ENCODE data around the gene TMEM120B. TPM values are rescaled to one million over a fixed set of nuclear protein-coding genes. Genes with fewer than 3 reads are reported as not detected.

TMEM120B gene
- total and polyA plus RNA-seq, 2 experiments from 2014 or later, result 5.5 to 9.5 TPM

DNA sequence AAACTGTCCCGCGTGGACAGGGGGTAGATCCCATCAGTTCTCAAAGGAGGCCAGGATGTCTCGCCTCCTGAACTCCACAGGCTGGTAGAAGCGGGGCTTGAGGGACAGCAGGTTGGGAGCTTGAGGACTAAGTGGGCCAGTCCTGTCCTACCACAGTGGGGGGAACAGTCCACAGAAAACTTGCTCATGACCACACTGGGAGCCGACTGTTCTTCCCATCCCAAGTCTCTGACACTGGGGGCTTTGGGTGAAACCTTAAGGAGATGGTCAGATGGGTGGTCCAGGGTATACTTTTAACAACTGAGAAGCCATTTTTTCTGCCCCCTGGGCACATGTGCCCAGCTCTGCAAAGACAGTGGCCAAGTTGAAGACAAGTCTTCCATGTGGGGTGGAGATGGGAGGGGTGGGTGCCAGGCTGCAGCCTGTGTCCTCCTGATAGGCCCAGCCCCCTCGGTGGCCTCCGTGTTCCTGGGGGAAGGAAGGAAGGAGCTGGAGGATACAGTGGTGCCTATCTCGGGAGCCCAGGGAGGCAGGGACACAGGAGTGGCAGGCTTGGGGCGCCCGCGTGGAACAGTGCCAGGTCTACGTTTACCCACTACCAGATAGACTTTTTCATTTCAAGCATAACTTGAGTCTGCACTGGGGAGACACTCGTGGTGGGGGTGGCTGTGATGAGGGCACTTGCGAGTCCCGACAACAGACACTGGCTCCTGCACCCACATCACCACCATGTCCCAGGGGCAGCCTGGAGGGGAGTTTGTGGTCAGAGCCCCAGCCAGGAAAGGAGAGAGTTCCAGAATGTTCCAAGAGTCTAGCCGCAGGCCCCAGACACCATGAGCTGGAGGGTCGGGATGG, 66.2 kb downstream of the TMEM120B start:
- Histone ChIP-seq H3K79me2 (peaks cover 15% of the 10 kb centered on the region), H2AFZ (no peak overlapping the region), H4K20me1 (ENCODE audit: insufficient read depth, poor library complexity, severe bottlenecking) (peaks cover 3% of the 10 kb centered on the region), H3K4me3 (no peak overlapping the region), H3K27ac (no peak overlapping the region), H3K4me2 (no peak overlapping the region), H3K9me3 (ENCODE audit: low read depth) (no peaks in the 10 kb centered on the region), H3K36me3 (replicated peaks; ENCODE audit: insufficient read depth, low read depth) (no peaks in the 10 kb centered on the region), H3K4me1 (ENCODE audit: insufficient read depth) (peaks cover 8% of the 10 kb centered on the region), H3K27me3 (no peaks in the 10 kb centered on the region), H3K9me2 (replicated peaks; ENCODE audit: insufficient read depth) (no peaks in the 10 kb centered on the region)
- 92% methylated on average over 17 of the region's 17 CpGs for WGBS (ENCODE audit: low lambda C conversion rate, missing lambda C conversion rate)
- TF ChIP-seq EZH2phosphoT487 (IDR thresholded peaks at IDR 0.05; ENCODE audit: low read depth, severe bottlenecking, unreplicated experiment), result no peak
- TF ChIP-seq EZH2 (IDR thresholded peaks at IDR 0.05; ENCODE audit: borderline replicate concordance), result no peak
- TF ChIP-seq, protein P1, sequence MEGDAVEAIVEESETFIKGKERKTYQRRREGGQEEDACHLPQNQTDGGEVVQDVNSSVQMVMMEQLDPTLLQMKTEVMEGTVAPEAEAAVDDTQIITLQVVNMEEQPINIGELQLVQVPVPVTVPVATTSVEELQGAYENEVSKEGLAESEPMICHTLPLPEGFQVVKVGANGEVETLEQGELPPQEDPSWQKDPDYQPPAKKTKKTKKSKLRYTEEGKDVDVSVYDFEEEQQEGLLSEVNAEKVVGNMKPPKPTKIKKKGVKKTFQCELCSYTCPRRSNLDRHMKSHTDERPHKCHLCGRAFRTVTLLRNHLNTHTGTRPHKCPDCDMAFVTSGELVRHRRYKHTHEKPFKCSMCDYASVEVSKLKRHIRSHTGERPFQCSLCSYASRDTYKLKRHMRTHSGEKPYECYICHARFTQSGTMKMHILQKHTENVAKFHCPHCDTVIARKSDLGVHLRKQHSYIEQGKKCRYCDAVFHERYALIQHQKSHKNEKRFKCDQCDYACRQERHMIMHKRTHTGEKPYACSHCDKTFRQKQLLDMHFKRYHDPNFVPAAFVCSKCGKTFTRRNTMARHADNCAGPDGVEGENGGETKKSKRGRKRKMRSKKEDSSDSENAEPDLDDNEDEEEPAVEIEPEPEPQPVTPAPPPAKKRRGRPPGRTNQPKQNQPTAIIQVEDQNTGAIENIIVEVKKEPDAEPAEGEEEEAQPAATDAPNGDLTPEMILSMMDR (IDR thresholded peaks at IDR 0.05; ENCODE audit: poor library complexity), result no peak
- no peak for DNase-seq (ENCODE audit: low spot score)

DNA sequence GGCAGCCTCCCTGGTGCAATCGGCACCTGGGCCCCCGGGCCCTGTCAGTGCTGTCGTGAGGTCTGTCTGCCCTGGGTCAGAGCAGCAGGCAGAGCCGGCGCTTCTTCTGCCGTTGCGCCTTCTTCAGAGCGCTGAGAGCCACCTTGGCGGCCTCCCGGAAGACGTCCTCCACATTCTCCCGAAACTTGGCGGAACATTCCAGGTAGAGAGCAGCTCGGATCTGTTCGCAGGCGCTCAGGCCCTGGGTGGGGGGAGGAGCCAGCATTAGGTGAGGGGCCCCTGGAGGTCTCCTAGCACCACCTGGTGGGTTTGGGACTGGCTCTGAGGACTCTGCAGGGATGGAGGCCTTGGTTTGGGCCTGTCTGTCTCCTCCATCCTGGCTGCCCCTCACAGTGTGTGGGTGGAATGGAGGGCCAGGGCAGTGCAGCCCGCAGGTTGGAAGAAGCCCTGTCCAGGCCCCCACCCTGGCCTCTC, 66.9 kb downstream of the TMEM120B start:
- Histone ChIP-seq H3K9me3 (ENCODE audit: low read depth) (no peaks in the 10 kb centered on the region), H4K20me1 (ENCODE audit: insufficient read depth, poor library complexity, severe bottlenecking) (peaks cover 3% of the 10 kb centered on the region), H3K36me3 (replicated peaks; ENCODE audit: insufficient read depth, low read depth) (no peaks in the 10 kb centered on the region), H3K4me2 (no peak overlapping the region), H3K4me1 (ENCODE audit: insufficient read depth) (peaks cover 11% of the 10 kb centered on the region), H3K27me3 (no peaks in the 10 kb centered on the region), H2AFZ (no peak overlapping the region), H3K27ac (no peak overlapping the region), H3K9me2 (replicated peaks; ENCODE audit: insufficient read depth) (no peaks in the 10 kb centered on the region), H3K4me3 (no peak overlapping the region), H3K79me2 (peaks cover 21% of the 10 kb centered on the region)
- DNase-seq (ENCODE audit: low spot score), result no peak
- TF ChIP-seq EZH2 (IDR thresholded peaks at IDR 0.05; ENCODE audit: borderline replicate concordance) (no peak), EZH2phosphoT487 (IDR thresholded peaks at IDR 0.05; ENCODE audit: low read depth, severe bottlenecking, unreplicated experiment) (no peak)
- 95% methylated on average over 17 of the region's 17 CpGs for WGBS (ENCODE audit: low lambda C conversion rate, missing lambda C conversion rate)

DNA sequence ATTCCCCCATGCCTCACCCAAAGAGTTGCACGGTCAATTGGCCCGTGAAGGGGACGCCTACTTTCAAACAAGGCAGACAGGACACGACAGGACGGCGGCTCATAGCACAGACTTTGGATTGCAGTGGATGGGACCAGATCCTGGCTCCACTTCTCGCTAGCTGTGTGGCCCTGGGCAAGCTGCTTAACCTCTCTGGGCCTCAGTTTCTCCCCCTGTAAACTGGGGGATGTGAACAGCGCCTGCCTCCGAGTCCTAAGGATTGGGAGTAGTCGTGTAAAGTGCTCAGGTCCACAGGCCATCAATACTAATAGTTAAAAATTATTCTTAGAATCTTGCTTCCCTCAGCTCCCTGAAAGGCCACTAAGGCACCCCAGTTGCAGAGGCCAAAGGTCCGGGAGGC, 67.9 kb downstream of the TMEM120B start:
- H3K4me1 ChIP-seq (ENCODE audit: insufficient read depth), result peaks cover 11% of the 10 kb centered on the region
- no peaks in the 10 kb centered on the region for H3K27me3 ChIP-seq
- H2AFZ ChIP-seq, result no peak overlapping the region
- peaks cover 3% of the 10 kb centered on the region for H4K20me1 ChIP-seq (ENCODE audit: insufficient read depth, poor library complexity, severe bottlenecking)
- H3K9me2 ChIP-seq (replicated peaks; ENCODE audit: insufficient read depth), result no peaks in the 10 kb centered on the region
- H3K9me3 ChIP-seq (ENCODE audit: low read depth), result no peaks in the 10 kb centered on the region
- peaks cover 25% of the 10 kb centered on the region for H3K79me2 ChIP-seq
- H3K4me3 ChIP-seq, result no peak overlapping the region
- TF ChIP-seq EZH2phosphoT487 (IDR thresholded peaks at IDR 0.05; ENCODE audit: low read depth, severe bottlenecking, unreplicated experiment) (no peak), EZH2 (IDR thresholded peaks at IDR 0.05; ENCODE audit: borderline replicate concordance) (no peak)
- TF ChIP-seq, protein P1 (IDR thresholded peaks at IDR 0.05; ENCODE audit: poor library complexity), result no peak
- no peak overlapping the region for H3K27ac ChIP-seq
- H3K4me2 ChIP-seq, result no peak overlapping the region
- no peaks in the 10 kb centered on the region for H3K36me3 ChIP-seq (replicated peaks; ENCODE audit: insufficient read depth, low read depth)
- 94% methylated on average over 11 of the region's 11 CpGs for WGBS (ENCODE audit: low lambda C conversion rate, missing lambda C conversion rate)
- no peak for DNase-seq (ENCODE audit: low spot score)

DNA sequence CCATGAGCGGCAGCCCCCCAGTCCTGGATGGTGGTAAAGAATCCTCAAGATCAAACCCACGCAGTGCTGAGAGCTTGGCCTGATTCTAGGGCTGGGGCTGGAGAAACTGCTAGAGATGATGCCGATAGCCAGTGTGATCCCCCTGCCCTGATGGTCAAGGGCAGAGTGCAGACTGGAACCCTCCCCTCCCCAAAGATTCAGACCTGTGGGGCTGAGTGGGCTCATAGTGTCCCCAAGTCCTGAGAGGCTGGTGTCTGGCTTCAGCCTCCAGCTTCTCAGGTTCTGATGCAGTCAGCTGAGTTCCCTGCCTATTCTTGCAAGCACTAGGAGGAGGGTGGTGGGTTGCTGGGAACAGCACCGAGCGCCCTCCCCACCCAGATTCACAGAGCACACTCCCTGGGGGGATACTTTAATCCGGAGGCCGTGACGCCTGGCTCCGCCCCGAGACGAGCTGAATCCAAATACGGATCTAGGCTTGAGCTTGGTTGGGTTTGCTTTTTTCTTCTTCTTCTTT, 69.0 kb downstream of the TMEM120B start:
- Histone ChIP-seq H3K4me1 (ENCODE audit: insufficient read depth) (peaks cover 11% of the 10 kb centered on the region), H3K9me3 (ENCODE audit: low read depth) (no peaks in the 10 kb centered on the region), H3K27ac (peak overlapping the region; percentile 52), H2AFZ (no peak overlapping the region), H3K9me2 (replicated peaks; ENCODE audit: insufficient read depth) (no peaks in the 10 kb centered on the region), H3K4me2 (peak overlapping the region; percentile 60), H3K36me3 (replicated peaks; ENCODE audit: insufficient read depth, low read depth) (no peaks in the 10 kb centered on the region), H3K27me3 (no peaks in the 10 kb centered on the region), H3K79me2 (peaks cover 25% of the 10 kb centered on the region), H3K4me3 (no peak overlapping the region), H4K20me1 (ENCODE audit: insufficient read depth, poor library complexity, severe bottlenecking) (peaks cover 3% of the 10 kb centered on the region)
- no peak for TF ChIP-seq EZH2phosphoT487 (IDR thresholded peaks at IDR 0.05; ENCODE audit: low read depth, severe bottlenecking, unreplicated experiment)
- TF ChIP-seq EZH2 (IDR thresholded peaks at IDR 0.05; ENCODE audit: borderline replicate concordance), result no peak
- TF ChIP-seq, protein P1 (IDR thresholded peaks at IDR 0.05; ENCODE audit: poor library complexity), result no peak
- WGBS (ENCODE audit: low lambda C conversion rate, missing lambda C conversion rate), result 57% methylated on average over 12 of the region's 12 CpGs
- no peak for DNase-seq (ENCODE audit: low spot score)
